Mucosa of stomach (tissue), 1 donor: Measurements from ENCODE around the gene CTTN.
"Not testable (repeated sequence)": the region's sequence is repeated elsewhere in the genome, so short reads cannot be mapped to it uniquely, and the experiment has no call there.

Experiments
- H3K27me3 ChIP-seq: one replicate; pipeline ENCODE4 v1.7.0; 2013; ENCODE audit warnings: mild to moderate bottlenecking, low read length; ENCODE audit not compliant: control insufficient read depth, insufficient read depth
- H3K36me3 ChIP-seq: one replicate; pipeline ENCODE4 v1.7.0; 2013; ENCODE audit warnings: low read length; ENCODE audit not compliant: control insufficient read depth, insufficient read depth
- H3K4me1 ChIP-seq: one replicate; pipeline ENCODE4 v1.7.0; 2013; ENCODE audit warnings: mild to moderate bottlenecking, low read length; ENCODE audit not compliant: control insufficient read depth, insufficient read depth
- H3K4me3 ChIP-seq: one replicate; pipeline ENCODE4 v1.7.0; 2013; ENCODE audit warnings: low read length
- H3K9ac ChIP-seq: one replicate; pipeline ENCODE4 v1.7.0; 2013; ENCODE audit warnings: mild to moderate bottlenecking, low read length, moderate library complexity
- H3K9me3 ChIP-seq: one replicate; pipeline ENCODE4 v1.7.0; 2013; ENCODE audit warnings: mild to moderate bottlenecking, low read length, moderate library complexity; ENCODE audit not compliant: control insufficient read depth
- donor health status: Pancreatic carcinoma.

CTTN gene

GRCh38 chr11:70454811-70455210 is 56.5 kb downstream of the CTTN start:
- H3K9ac ChIP-seq, H3K4me1 ChIP-seq, H3K4me3 ChIP-seq, H3K9me3 ChIP-seq, H3K27me3 ChIP-seq, H3K36me3 ChIP-seq: not testable (repeated sequence)

DNA sequence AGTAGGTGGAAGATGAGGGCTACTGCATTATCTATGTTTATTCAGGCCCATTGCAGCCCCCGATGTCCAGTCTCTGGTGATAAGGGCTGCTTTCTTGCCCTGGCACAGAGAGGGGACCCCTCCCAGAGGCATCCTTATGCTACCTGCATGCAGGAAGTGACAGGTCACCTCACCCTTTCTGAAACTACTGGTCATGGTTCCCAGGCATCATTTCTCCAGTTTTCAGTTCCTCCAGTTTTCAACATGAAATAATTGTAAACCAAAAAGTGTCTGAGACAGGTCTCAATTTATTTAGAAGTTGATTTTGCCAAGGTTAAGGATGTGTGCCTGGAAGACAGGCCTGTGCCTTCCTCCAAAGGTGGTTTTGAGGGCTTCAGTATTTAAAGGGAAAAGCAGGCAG is 57.0 kb downstream of the CTTN start:
- no peak overlapping the region for H3K9ac ChIP-seq
- no peaks in the 10 kb centered on the region for H3K9me3 ChIP-seq
- H3K27me3 ChIP-seq: no peaks in the 10 kb centered on the region
- H3K4me1 ChIP-seq: no peaks in the 10 kb centered on the region
- no peaks in the 10 kb centered on the region for H3K36me3 ChIP-seq
- no peak overlapping the region for H3K4me3 ChIP-seq

- H3K4me1 ChIP-seq: no peaks in the 10 kb centered on the region
- no peaks in the 10 kb centered on the region for H3K27me3 ChIP-seq
- H3K4me3 ChIP-seq: no peak overlapping the region
- no peaks in the 10 kb centered on the region for H3K36me3 ChIP-seq
- H3K9me3 ChIP-seq: no peaks in the 10 kb centered on the region
- H3K9ac ChIP-seq: no peak overlapping the region
These were observed 58.7 kb downstream of the CTTN start for GRCh38 chr11:70456921-70457532.

DNA sequence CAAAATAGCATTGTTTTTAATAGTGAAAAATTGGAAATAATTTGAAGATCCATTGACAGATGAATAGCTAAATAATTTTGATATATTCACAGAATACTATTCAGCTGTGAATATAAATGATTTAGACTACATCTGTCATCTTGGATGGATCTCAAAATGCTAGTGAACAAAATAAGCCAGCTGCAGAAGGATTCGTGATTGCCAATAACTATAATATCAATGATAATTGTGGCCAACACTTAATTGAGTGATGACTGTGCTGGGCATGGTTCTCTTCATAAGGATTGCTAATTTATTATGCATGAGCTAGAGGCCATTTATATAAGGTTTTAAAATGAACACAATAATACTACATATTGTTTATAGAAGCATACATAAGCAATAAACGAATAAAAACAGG is 60.4 kb downstream of the CTTN start:
- no peaks in the 10 kb centered on the region for H3K36me3 ChIP-seq
- no peaks in the 10 kb centered on the region for H3K9me3 ChIP-seq
- H3K4me1 ChIP-seq: no peaks in the 10 kb centered on the region
- H3K9ac ChIP-seq: no peak overlapping the region
- H3K27me3 ChIP-seq: peaks cover 3% of the 10 kb centered on the region
- H3K4me3 ChIP-seq: no peak overlapping the region

DNA sequence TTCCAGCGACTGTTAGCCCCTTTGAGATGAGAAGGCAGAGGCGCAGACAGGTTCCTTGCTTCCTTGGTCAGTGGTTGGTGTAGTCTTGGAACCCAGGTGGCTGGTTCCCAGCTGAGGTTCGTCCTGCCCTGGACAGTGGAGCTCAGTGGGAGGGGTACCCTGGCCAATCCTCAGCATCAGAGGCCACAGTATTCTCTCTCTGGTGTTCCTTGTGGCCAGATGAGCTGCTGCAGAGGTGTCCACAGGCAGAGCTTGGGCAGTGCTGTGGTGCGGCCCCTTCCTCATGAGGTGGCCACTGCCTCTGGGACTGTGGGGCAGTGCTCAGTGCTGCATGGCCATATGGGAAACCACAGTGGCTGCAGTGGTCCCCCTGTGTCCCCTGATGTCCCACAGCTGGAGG is 61.8 kb downstream of the CTTN start:
- Histone ChIP-seq H3K4me1 (no peaks in the 10 kb centered on the region), H3K27me3 (peaks cover 6% of the 10 kb centered on the region), H3K9ac (no peak overlapping the region), H3K36me3 (no peaks in the 10 kb centered on the region), H3K4me3 (no peak overlapping the region), H3K9me3 (no peaks in the 10 kb centered on the region)

- H3K9ac ChIP-seq: no peak overlapping the region
- no peaks in the 10 kb centered on the region for H3K4me1 ChIP-seq
- H3K36me3 ChIP-seq: no peaks in the 10 kb centered on the region
- H3K27me3 ChIP-seq: peaks cover 6% of the 10 kb centered on the region
- no peak overlapping the region for H3K4me3 ChIP-seq
- H3K9me3 ChIP-seq: no peaks in the 10 kb centered on the region
These were observed 62.6 kb downstream of the CTTN start for GRCh38 chr11:70460964-70461363.

DNA sequence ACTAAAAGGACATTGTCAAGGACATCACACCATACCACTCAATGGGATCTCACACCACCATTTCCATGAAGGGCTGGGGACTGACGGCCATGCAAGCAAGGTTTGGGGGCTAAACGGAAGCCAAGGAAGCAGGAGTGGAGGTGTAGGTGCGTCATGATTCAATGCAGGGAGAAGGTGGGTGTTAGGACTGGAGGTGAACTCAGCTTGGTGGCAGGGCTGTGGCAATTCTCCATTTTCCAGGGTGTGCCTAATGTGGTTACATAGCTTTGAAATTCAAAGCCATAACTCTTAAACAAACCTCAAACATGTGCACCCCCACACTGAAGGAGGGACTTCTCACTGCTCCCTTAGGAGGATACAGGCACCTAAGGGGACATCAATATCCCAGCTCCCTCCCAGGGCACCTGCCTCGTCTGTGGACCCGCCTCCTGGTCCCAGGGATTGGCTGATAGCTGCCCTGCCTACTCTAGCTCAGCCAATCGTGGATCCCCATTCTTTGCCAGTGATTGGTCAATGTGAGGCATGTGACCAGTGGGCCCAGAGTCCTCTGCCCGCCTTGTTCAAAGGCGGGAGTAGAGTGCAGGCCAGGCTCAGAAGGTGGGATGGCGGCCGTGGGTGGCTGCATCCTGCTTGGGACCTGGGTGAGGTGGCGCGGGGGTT is 64.6 kb downstream of the CTTN start:
- H3K4me3 ChIP-seq: no peak overlapping the region
- peaks cover 6% of the 10 kb centered on the region for H3K27me3 ChIP-seq
- no peaks in the 10 kb centered on the region for H3K4me1 ChIP-seq
- H3K9me3 ChIP-seq: no peaks in the 10 kb centered on the region
- no peak overlapping the region for H3K9ac ChIP-seq
- no peaks in the 10 kb centered on the region for H3K36me3 ChIP-seq

DNA sequence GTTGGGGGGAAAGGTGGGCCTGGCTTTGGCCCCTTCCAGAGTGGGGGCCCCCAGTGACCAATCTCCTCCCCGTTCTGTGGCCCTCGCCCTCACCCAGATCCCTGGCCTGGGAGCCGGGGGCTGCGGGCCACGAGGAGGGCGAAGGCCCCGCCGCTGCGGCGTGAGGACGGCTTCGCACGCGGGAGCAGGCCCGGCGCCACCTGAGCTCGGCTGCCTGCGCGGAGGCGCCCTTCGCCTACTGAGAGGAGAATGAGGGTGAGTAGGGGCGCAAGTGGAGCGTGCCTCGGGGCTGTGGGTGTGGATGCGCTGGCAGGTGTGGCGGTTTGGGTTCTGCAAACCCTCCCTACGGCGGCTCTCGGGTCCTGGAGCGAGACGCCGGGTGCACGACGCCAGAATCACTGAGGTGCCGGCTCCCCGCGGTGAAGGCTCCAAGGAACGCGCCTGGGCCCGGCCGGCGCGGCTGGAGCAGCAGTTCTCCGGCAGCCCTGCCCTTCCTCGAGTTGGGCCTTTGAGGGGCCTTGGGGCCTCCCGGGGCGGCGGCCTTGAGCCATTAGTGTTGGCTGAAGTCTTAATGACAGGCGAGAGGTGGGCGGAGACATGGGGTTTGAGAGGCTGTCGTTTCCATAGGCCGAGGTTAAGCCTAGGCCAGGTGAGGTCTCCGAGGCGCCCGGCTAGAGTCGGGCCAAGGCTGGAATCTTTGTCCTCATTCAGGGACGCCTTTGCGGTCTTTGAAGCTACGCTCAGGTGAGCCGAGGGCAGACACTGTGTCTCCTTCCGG is 65.3 kb downstream of the CTTN start:
- H3K4me3 ChIP-seq: no peak overlapping the region
- no peaks in the 10 kb centered on the region for H3K36me3 ChIP-seq
- peaks cover 6% of the 10 kb centered on the region for H3K27me3 ChIP-seq

GRCh38 chr11:70464509-70465361 is 66.4 kb downstream of the CTTN start:
- H3K9me3 ChIP-seq: no peaks in the 10 kb centered on the region
- no peaks in the 10 kb centered on the region for H3K4me1 ChIP-seq
- peaks cover 6% of the 10 kb centered on the region for H3K27me3 ChIP-seq
- no peak overlapping the region for H3K4me3 ChIP-seq
- H3K9ac ChIP-seq: no peak overlapping the region
- H3K36me3 ChIP-seq: no peaks in the 10 kb centered on the region

More for the DNA sequence above, 65.3 kb downstream of the CTTN start:
- Histone ChIP-seq H3K4me1 (no peaks in the 10 kb centered on the region), H3K9me3 (no peaks in the 10 kb centered on the region), H3K9ac (no peak overlapping the region)

GRCh38 chr11:70466154-70466553 is 67.8 kb downstream of the CTTN start:
- Histone ChIP-seq H3K9ac (no peak overlapping the region), H3K4me3 (no peak overlapping the region), H3K4me1 (no peaks in the 10 kb centered on the region), H3K36me3 (no peaks in the 10 kb centered on the region), H3K9me3 (no peaks in the 10 kb centered on the region), H3K27me3 (peaks cover 6% of the 10 kb centered on the region)

GRCh38 chr11:70466596-70466995 is 68.3 kb downstream of the CTTN start:
- Histone ChIP-seq H3K27me3 (peaks cover 6% of the 10 kb centered on the region), H3K36me3 (no peaks in the 10 kb centered on the region), H3K9me3 (no peaks in the 10 kb centered on the region)

More at GRCh38 chr11:70466596-70466995, 68.3 kb downstream of the CTTN start:
- Histone ChIP-seq H3K9ac (no peak overlapping the region), H3K4me1 (no peaks in the 10 kb centered on the region), H3K4me3 (no peak overlapping the region)
